HCT116 (cell line): ENCODE data around the gene RBM8A. TPM values are rescaled to one million over a fixed set of nuclear protein-coding genes. Genes with fewer than 3 reads are reported as not detected.

ENCODE experiments used
- ATAC-seq: fragments of 200-7000 bp; cut with Tn5 transposase; 2 replicates; pipeline ENCODE4 v1.9.1; 2020; ENCODE audit warnings: mild to moderate bottlenecking, moderate library complexity
- BruUV-seq: library from RNA; stranded (reverse); fragments of 400-500 nt; replicated peaks from 2 replicates; lab custom pipeline; 2021; lab: Mats Ljungman, UMichigan
- CTCF ChIA-PET: fragments of 300-600 bp; sonication (Branson Sonifier 250); formaldehyde crosslinking; loops from one replicate; lab custom pipeline; 2021; ENCODE audit warnings: antibody characterized with exemption; lab: Charles Lee
- POLR2A ChIA-PET: fragments of 300-600, 350-600 bp; sonication (Branson Sonifier 250); formaldehyde crosslinking; loops from one replicate; lab custom pipeline; 2021; ENCODE audit warnings: antibody characterized with exemption; lab: Charles Lee
- RAD21 ChIA-PET, 2 experiments: fragments of 300-600 bp; sonication (Branson Sonifier 250); formaldehyde crosslinking; loops; one replicate each; lab custom pipeline; 2023; ENCODE audit warnings: low total read pairs in 2 of 2; ENCODE audit not compliant: uncharacterized antibody in 2 of 2, unreplicated experiment in 2 of 2, low non-redundant PET in 1 of 2; lab: Charles Lee
- DNase-seq: peaks from one replicate; pipeline ENCODE4 v3.0.0-alpha.2; 2010; ENCODE audit warnings: low read depth, low spot score
- H2AFZ ChIP-seq: fragments of 200-600 bp; shearing (Covaris generic), sonication (generic); 2 replicates; pipeline ENCODE4 v1.6.1; 2017; ENCODE audit warnings: low read depth, mixed run types, mixed read lengths, antibody characterized with exemption, low read length; ENCODE audit not compliant: poor library complexity, severe bottlenecking
- H3K27ac ChIP-seq: 2 replicates; pipeline ENCODE4 v1.5.1; 2012; ENCODE audit warnings: low read depth, low read length
- H3K27me3 ChIP-seq: fragments of 200-600 bp; sonication (generic); 2 replicates; pipeline ENCODE4 v1.6.1; 2016; ENCODE audit warnings: mixed run types, low read length, mixed read lengths; ENCODE audit not compliant: insufficient read depth
- H3K36me3 ChIP-seq, 2 experiments: fragments of 200-500 bp in 1 of 2; fragments of 200-600 bp in 1 of 2; sonication (Bioruptor generic) in 1 of 2; sonication (generic) in 1 of 2; 2 replicates each; pipeline versions ENCODE4 v1.5.1 to v1.6.1; 2014 to 2016; ENCODE audit warnings: low read length in 2 of 2, inconsistent platforms in 1 of 2, mixed read lengths in 1 of 2, mixed run types in 1 of 2; ENCODE audit not compliant: insufficient read depth in 2 of 2, control insufficient read depth in 1 of 2
- H3K4me1 ChIP-seq, 2 experiments: fragments of 200-600 bp in 1 of 2; sonication (generic) in 1 of 2; 2 replicates each; pipeline versions ENCODE4 v1.5.1 to v1.6.1; 2012 to 2017; ENCODE audit warnings: low read length in 2 of 2, inconsistent platforms in 1 of 2, mild to moderate bottlenecking in 1 of 2, mixed read lengths in 1 of 2, mixed run types in 1 of 2, moderate library complexity in 1 of 2; ENCODE audit not compliant: insufficient read depth in 2 of 2, control insufficient read depth in 1 of 2
- H3K4me2 ChIP-seq: fragments of 200-600 bp; sonication (generic); 2 replicates; pipeline ENCODE4 v1.6.1; 2017; ENCODE audit warnings: mixed run types, low read length, mixed read lengths
- H3K4me3 ChIP-seq, 2 experiments: fragments of 200-600 bp in 1 of 2; sonication (generic) in 1 of 2; replicated peaks in 1 of 2; 2 replicates each; pipeline ENCODE4 v1.5.1; 2011 to 2016; ENCODE audit warnings: low read length in 2 of 2, control low read depth in 1 of 2, low read depth in 1 of 2, mild to moderate bottlenecking in 1 of 2, mixed read lengths in 1 of 2, mixed run types in 1 of 2
- H3K79me2 ChIP-seq: fragments of 200-600 bp; sonication (generic); 2 replicates; pipeline ENCODE4 v1.6.1; 2017; ENCODE audit warnings: mild to moderate bottlenecking, mixed run types, low read length, moderate library complexity, mixed read lengths; ENCODE audit not compliant: insufficient read depth
- H3K9ac ChIP-seq: fragments of 200-600 bp; sonication (generic); 2 replicates; pipeline ENCODE4 v1.6.1; 2016; ENCODE audit warnings: low read length, mixed read lengths
- H3K9me2 ChIP-seq: fragments of 200-600 bp; sonication (generic), shearing (Covaris generic); 2 replicates; pipeline ENCODE4 v1.6.1; 2017; ENCODE audit warnings: mixed run types, mild to moderate bottlenecking, moderate library complexity; ENCODE audit not compliant: insufficient read depth
- H3K9me3 ChIP-seq, 2 experiments: fragments of 200-500 bp in 1 of 2; fragments of 200-600 bp in 1 of 2; sonication (Bioruptor generic) in 1 of 2; sonication (generic) in 1 of 2; 2 replicates each; pipeline ENCODE4 v1.6.1; 2014 to 2017; ENCODE audit warnings: low read length in 2 of 2, mixed read lengths in 2 of 2, inconsistent platforms in 1 of 2, low read depth in 1 of 2, mild to moderate bottlenecking in 1 of 2, mixed run types in 1 of 2, moderate library complexity in 1 of 2; ENCODE audit not compliant: control insufficient read depth in 1 of 2, insufficient read depth in 1 of 2
- H4K20me1 ChIP-seq: fragments of 200-600 bp; sonication (generic), shearing (Covaris generic); 2 replicates; pipeline ENCODE4 v1.6.1; 2017; ENCODE audit warnings: mixed run types, mild to moderate bottlenecking, moderate library complexity; ENCODE audit not compliant: insufficient read depth
- CTCF ChIP-seq, 3 experiments: fragments of 200-600 bp in 1 of 3; sonication (generic) in 1 of 3; IDR thresholded peaks in 2 of 3; conservative IDR thresholded peaks in 1 of 3; 2 replicates each; pipeline ENCODE4 v1.5.1; 2012 to 2017; ENCODE audit warnings: low read depth in 2 of 3, low read length in 2 of 3, antibody characterized with exemption in 1 of 3, borderline replicate concordance in 1 of 3, control low read depth in 1 of 3, mild to moderate bottlenecking in 1 of 3, mixed read lengths in 1 of 3, mixed run types in 1 of 3, moderate library complexity in 1 of 3; ENCODE audit not compliant: insufficient read depth in 1 of 3
- EZH2phosphoT487 ChIP-seq: fragments of 200-600 bp; IDR thresholded peaks from 2 replicates; pipeline ENCODE4 v1.6.1; 2018; ENCODE audit warnings: antibody characterized with exemption, borderline replicate concordance
- FOSL1 ChIP-seq: IDR thresholded peaks from 2 replicates; pipeline ENCODE4 v1.6.1; 2012; ENCODE audit warnings: low read depth
- JUND ChIP-seq: IDR thresholded peaks from 2 replicates; pipeline ENCODE4 v1.6.1; 2012
- POLR2AphosphoS5 ChIP-seq: IDR thresholded peaks from 2 replicates; pipeline ENCODE4 v1.6.1; 2011; ENCODE audit warnings: mild to moderate bottlenecking, low read depth, low read length, moderate library complexity
- intact Hi-C: fragments of 100-400 bp; cut with micrococcal nuclease; formaldehyde crosslinking; loops from 2 replicates; pipeline ENCODE4 v1.10.0; 2022
- total RNA-seq: library from RNA; stranded (reverse); gene quantifications from one replicate; pipeline ENCODE4 v1.2.1, GENCODE V29; 2021; ENCODE audit not compliant: unreplicated experiment
- TF ChIP-seq, protein P1 (sequence below): IDR thresholded peaks from 2 replicates; pipeline ENCODE4 v1.6.1; 2012

RBM8A gene
- total RNA-seq, 1 experiment from 2014 or later, result 195 TPM

- TF ChIP-seq, protein P1, sequence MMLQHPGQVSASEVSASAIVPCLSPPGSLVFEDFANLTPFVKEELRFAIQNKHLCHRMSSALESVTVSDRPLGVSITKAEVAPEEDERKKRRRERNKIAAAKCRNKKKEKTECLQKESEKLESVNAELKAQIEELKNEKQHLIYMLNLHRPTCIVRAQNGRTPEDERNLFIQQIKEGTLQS, result no peak
These were observed 45.3 kb upstream of the RBM8A start (continued) for GRCh38 chr1:145972580-145972979.

GRCh38 chr1:145967288-145967687 is 40.0 kb upstream of the RBM8A start:
- Histone ChIP-seq H4K20me1 (no peaks in the 10 kb centered on the region), H3K79me2 (no peaks in the 10 kb centered on the region), H3K27ac (no peak overlapping the region), H3K9me2 (no peaks in the 10 kb centered on the region), H3K4me2 (no peak overlapping the region), H3K4me3 (no peak overlapping the region), H2AFZ (no peak overlapping the region), H3K36me3 (no peaks in the 10 kb centered on the region), H3K27me3 (no peaks in the 10 kb centered on the region), H3K9me3 (no peaks in the 10 kb centered on the region; a peak in 1 of 4 replicates), H3K4me1 (peaks cover 15 to 21% of the 10 kb centered on the region in 2 experiments), H3K9ac (no peak overlapping the region)
- no TSS peak for BruUV-seq
- DNase-seq (no peak), ATAC-seq (no peak)
- ChIA-PET POLR2A (no interaction called here), CTCF (interaction anchor here (1.0 kb wide), 1 partner anchor 13 kb away, joined by 3 read pairs; no protein-coding TSS in a partner anchor), RAD21 (no interaction called here)
- no peak for TF ChIP-seq POLR2AphosphoS5
- no peak for TF ChIP-seq CTCF (IDR thresholded peaks at IDR 0.05 in 2 of 3, conservative IDR thresholded peaks at IDR 0.05 in 1 of 3; ENCODE audit: borderline replicate concordance in 1 of 3, insufficient read depth in 1 of 3, low read depth in 2 of 3, low read length in 2 of 3)
- no peak for TF ChIP-seq JUND
- no peak for TF ChIP-seq EZH2phosphoT487
- no peak for TF ChIP-seq FOSL1
- intact Hi-C loops, result no loop called here
